Measurements from ENCODE around the gene NGRN.

- TF ChIP-seq CTCF (IDR thresholded peaks at IDR 0.05; ENCODE audit: low read depth, low read length): peak; percentile 89
- TF ChIP-seq POLR2A (IDR thresholded peaks at IDR 0.05; ENCODE audit: extremely low read depth, insufficient read length): no peak
These were observed 45.9 kb upstream of the NGRN start for GRCh38 chr15:90219421-90220141.

All from NB4 (cell line).